Sciatic nerve (tissue), 1 donor: ENCODE results near the gene KMT5B. TPM values are rescaled to one million over a fixed set of nuclear protein-coding genes. Genes with fewer than 3 reads are reported as not detected.

Source experiments
- total RNA-seq: library from RNA; stranded (reverse); fragmentation: NEBNext Ultra II Directional; extraction: Animal tissue kit (Norgen Biotek cat#: 25700); gene quantifications from one replicate; pipeline ENCODE4 v1.2.1, GENCODE V29; 2021
- donor health status: DM: no; HTN: no; CAD: no.

KMT5B gene
- total RNA-seq, 1 donor from 2014 or later: 59.0 TPM

Other genes starting within 250 kb of the KMT5B start
- 37.0 TPM for gene UNC93B1, start 209.2 kb downstream of the KMT5B start, total RNA-seq
- 46.7 TPM for gene ALDH3B1, start 203.0 kb downstream of the KMT5B start, total RNA-seq
- 63.9 TPM for gene NDUFS8, start 182.6 kb downstream of the KMT5B start, total RNA-seq
- 128 TPM for gene TCIRG1, start 174.3 kb downstream of the KMT5B start, total RNA-seq
- 38.0 TPM for gene CHKA, start 91.9 kb downstream of the KMT5B start, total RNA-seq
- gene C11orf24, start 58.7 kb upstream of the KMT5B start, total RNA-seq: 53.2 TPM
- 55.2 TPM for gene LRP5, start 99.3 kb upstream of the KMT5B start, total RNA-seq
- gene PPP6R3, start 247.5 kb upstream of the KMT5B start, total RNA-seq: 121 TPM